C4-2B (cell line): Measurements from ENCODE around the gene JAZF1.

ENCODE experiments used
- CTCF ChIP-seq: fragments of 450-650 bp; conservative IDR thresholded peaks from 2 replicates; pipeline ENCODE4 v1.5.1; 2017; ENCODE audit warnings: mild to moderate bottlenecking
- ZFX ChIP-seq: fragments of 450-650 bp; IDR thresholded peaks from 2 replicates; pipeline ENCODE4 v1.6.1; 2017

- TF ChIP-seq CTCF (no peak), ZFX (no peak)
Observed at GRCh38 chr7:27822245-27822644, 358.4 kb downstream of the JAZF1 start.
